Measurements from ENCODE around the gene SLC13A5.
"Not testable (repeated sequence)": the region's sequence is repeated elsewhere in the genome, so short reads cannot be mapped to it uniquely, and the experiment has no call there.

- not testable (repeated sequence) for TF ChIP-seq EZH2 (IDR thresholded peaks at IDR 0.05; ENCODE audit: low read depth); CTCF (conservative IDR thresholded peaks at IDR 0.05)
These were observed 57.3 kb downstream of the SLC13A5 start for GRCh38 chr17:6655732-6656361.
